T47D (cell line): Measurements from ENCODE around the gene FOXO3.

Source experiments
- DNase-seq, 2 experiments: peaks; one replicate each; pipeline versions ENCODE4 v3.0.0 to v3.0.0-alpha.2; 2011 to 2012; ENCODE audit warnings: low read depth in 1 of 2, low spot score in 1 of 2
- JUND ChIP-seq: IDR thresholded peaks from 2 replicates; pipeline ENCODE4 v1.6.1; 2012; ENCODE audit warnings: low read depth
- in situ Hi-C: cut with HindIII; loops from 2 replicates; pipeline ENCODE4 v1.10.0; 2016; ENCODE audit warnings: low sequenced_read_pairs, low pct_unique_long_range_greater_than_20kb

FOXO3 gene

GRCh38 chr6:108710030-108710429 lies 149.3 kb downstream of the FOXO3 start:
- peak in 1 of 2 experiments; percentile 32 for DNase-seq
- in situ Hi-C loops, result no loop called here
- TF ChIP-seq JUND, result no peak

GRCh38 chr6:108710551-108710950 lies 149.8 kb downstream of the FOXO3 start:
- in situ Hi-C loops, result no loop called here
- no peak for DNase-seq
- no peak for TF ChIP-seq JUND

GRCh38 chr6:108711071-108711470 lies 150.4 kb downstream of the FOXO3 start:
- no peak for TF ChIP-seq JUND
- in situ Hi-C loops, result no loop called here
- DNase-seq, result no peak

- no peak for TF ChIP-seq JUND
- DNase-seq, result no peak
- in situ Hi-C loops, result no loop called here
These were observed 151.1 kb downstream of the FOXO3 start for GRCh38 chr6:108711826-108712225.

- peak; percentile 7 to 67 for DNase-seq
- TF ChIP-seq JUND, result no peak
- in situ Hi-C loops, result no loop called here
These were observed 152.2 kb downstream of the FOXO3 start for GRCh38 chr6:108712946-108713345.

- in situ Hi-C loops, result no loop called here
- no peak for TF ChIP-seq JUND
- DNase-seq, result no peak
These were observed 153.5 kb downstream of the FOXO3 start for GRCh38 chr6:108714101-108714765.

GRCh38 chr6:108714766-108715414 lies 154.2 kb downstream of the FOXO3 start:
- TF ChIP-seq JUND, result no peak
- in situ Hi-C loops, result no loop called here
- no peak for DNase-seq

- in situ Hi-C loops, result no loop called here
- no peak for DNase-seq
- TF ChIP-seq JUND, result no peak
These were observed 155.1 kb downstream of the FOXO3 start for GRCh38 chr6:108715832-108716231.

GRCh38 chr6:108716801-108717791 lies 156.4 kb downstream of the FOXO3 start:
- in situ Hi-C loops, result no loop called here
- no peak for TF ChIP-seq JUND
- no peak for DNase-seq

GRCh38 chr6:108719477-108719876 lies 158.8 kb downstream of the FOXO3 start:
- TF ChIP-seq JUND, result no peak
- DNase-seq, result no peak
- in situ Hi-C loops, result no loop called here

- no peak for TF ChIP-seq JUND
- DNase-seq, result no peak
- in situ Hi-C loops, result no loop called here
These were observed 160.1 kb downstream of the FOXO3 start for GRCh38 chr6:108720827-108721226.

GRCh38 chr6:108721286-108721685 lies 160.6 kb downstream of the FOXO3 start:
- DNase-seq, result no peak
- no peak for TF ChIP-seq JUND
- in situ Hi-C loops, result no loop called here

GRCh38 chr6:108723594-108723993 lies 162.9 kb downstream of the FOXO3 start:
- no peak for DNase-seq
- TF ChIP-seq JUND, result no peak
- in situ Hi-C loops, result no loop called here
